Measurements from ENCODE around the gene OR51F2. TPM values are rescaled to one million over a fixed set of nuclear protein-coding genes. Genes with fewer than 3 reads are reported as not detected.
"Not testable (repeated sequence)": the region's sequence is repeated elsewhere in the genome, so short reads cannot be mapped to it uniquely, and the experiment has no call there.

The OR51F2 gene
- total and polyA plus RNA-seq, 4 donors, result not detected

DNA sequence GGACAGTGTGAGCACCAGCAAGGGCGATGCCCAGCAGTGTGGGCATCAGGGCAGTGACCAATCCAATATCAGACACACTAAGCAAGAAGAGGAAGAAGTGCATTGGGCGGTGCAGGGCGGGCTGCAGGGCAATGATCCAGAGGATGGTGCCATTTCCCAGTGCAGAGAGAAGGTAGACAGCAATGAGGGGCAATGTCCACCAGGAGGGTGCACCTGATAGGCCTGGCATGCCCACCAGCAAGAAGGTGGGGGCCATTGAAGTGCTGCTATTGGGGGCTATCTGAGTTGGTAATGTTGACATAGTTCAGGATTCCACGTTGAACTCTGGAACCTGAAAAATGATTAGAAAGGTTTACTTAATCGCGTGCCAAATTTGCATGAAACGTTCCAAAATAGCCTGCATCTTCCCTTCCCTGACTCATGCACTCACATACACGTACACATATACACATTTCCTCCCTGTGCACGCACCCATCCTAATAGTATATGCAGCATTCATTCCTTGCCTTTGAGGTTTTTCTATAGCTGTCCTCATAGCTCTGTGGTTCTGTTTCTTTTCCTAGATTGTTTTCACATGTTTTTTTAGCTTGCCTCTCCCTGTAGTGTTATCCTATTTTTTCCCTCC is 27.9 kb downstream of the OR51F2 start, which contains the start of gene OR51S1:
Gene OR51S1, minus strand, starts transcription at position 301 of the 625 bp plus-strand sequence. Its CDS starts 0 bp downstream, at position 301.
- no peak within 1 kb of the TSS for H3K27ac ChIP-seq (ENCODE audit: low read depth in 1 of 2, low read length in 2 of 2)
- DNase-seq (ENCODE audit: low spot score), result no peak
- no peak within 1 kb of the TSS for H3K9ac ChIP-seq (ENCODE audit: low read depth in 1 of 2, low read length in 2 of 2)
- H3K27me3 ChIP-seq (ENCODE audit: control insufficient read depth in 4 of 4, insufficient read depth in 4 of 4, low read length in 3 of 4), result peaks cover 0 to 2% (median 0%) of the 10 kb centered on the region in 4 donors
- H3K9me3 ChIP-seq (ENCODE audit: control insufficient read depth in 4 of 4, low read length in 3 of 4), result no peaks in the 10 kb centered on the region
- TF ChIP-seq SP1 (IDR thresholded peaks at IDR 0.05), result no peak
- TF ChIP-seq HNF4A (conservative IDR thresholded peaks at IDR 0.05), result peak in 1 of 2 donors; percentile 15
- WGBS, result 48% methylated on average over 9 of the region's 9 CpGs
- peaks cover 0 to 12% (median 0%) of the 10 kb centered on the region in 4 donors for H3K4me1 ChIP-seq (ENCODE audit: control insufficient read depth in 4 of 4, insufficient read depth in 4 of 4, low read length in 3 of 4)
- no peaks in the 10 kb centered on the region for H3K36me3 ChIP-seq (ENCODE audit: control insufficient read depth in 4 of 4, insufficient read depth in 3 of 4, low read depth in 1 of 4, low read length in 3 of 4)
- H3K4me3 ChIP-seq (ENCODE audit: low read depth in 1 of 3, low read length in 3 of 3), result no peak within 1 kb of the TSS

DNA sequence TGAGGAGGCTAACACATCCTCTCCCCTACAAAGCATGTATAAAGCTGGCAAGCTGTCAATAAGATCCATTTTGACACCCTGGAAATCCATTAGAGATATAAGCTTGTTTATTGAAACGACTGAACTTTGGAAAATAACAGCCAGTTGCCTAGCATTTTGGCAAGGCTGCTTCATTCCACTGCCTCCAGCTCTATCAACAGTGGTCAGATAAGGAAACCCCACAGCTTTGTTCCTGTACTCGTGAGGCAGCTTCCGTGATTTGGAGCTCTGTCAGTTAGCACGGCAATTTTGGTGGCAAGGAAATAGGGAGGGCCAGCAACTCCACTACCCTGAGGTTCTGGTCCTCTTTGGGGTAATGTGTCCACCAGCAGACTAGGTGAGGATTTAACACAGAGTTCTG is 29.9 kb downstream of the OR51F2 start:
- 6% methylated on average over 4 of the region's 4 CpGs for WGBS
- H3K4me1 ChIP-seq (ENCODE audit: control insufficient read depth in 4 of 4, insufficient read depth in 4 of 4, low read length in 3 of 4), result peaks cover 0 to 12% (median 0%) of the 10 kb centered on the region in 4 donors
- H3K4me3 ChIP-seq (ENCODE audit: low read depth in 1 of 3, low read length in 3 of 3), result no peak overlapping the region
- peaks cover 0 to 2% (median 0%) of the 10 kb centered on the region in 4 donors for H3K27me3 ChIP-seq (ENCODE audit: control insufficient read depth in 4 of 4, insufficient read depth in 4 of 4, low read length in 3 of 4)
- TF ChIP-seq HNF4G (IDR thresholded peaks at IDR 0.05) (no peak), FOXA2 (IDR thresholded peaks at IDR 0.05) (no peak), JUND (IDR thresholded peaks at IDR 0.05) (no peak), RAD21 (IDR thresholded peaks at IDR 0.05) (no peak), FOXA1 (IDR thresholded peaks at IDR 0.05) (no peak), HNF4A (conservative IDR thresholded peaks at IDR 0.05) (no peak), YY1 (IDR thresholded peaks at IDR 0.05) (no peak)
- TF ChIP-seq, protein P1, sequence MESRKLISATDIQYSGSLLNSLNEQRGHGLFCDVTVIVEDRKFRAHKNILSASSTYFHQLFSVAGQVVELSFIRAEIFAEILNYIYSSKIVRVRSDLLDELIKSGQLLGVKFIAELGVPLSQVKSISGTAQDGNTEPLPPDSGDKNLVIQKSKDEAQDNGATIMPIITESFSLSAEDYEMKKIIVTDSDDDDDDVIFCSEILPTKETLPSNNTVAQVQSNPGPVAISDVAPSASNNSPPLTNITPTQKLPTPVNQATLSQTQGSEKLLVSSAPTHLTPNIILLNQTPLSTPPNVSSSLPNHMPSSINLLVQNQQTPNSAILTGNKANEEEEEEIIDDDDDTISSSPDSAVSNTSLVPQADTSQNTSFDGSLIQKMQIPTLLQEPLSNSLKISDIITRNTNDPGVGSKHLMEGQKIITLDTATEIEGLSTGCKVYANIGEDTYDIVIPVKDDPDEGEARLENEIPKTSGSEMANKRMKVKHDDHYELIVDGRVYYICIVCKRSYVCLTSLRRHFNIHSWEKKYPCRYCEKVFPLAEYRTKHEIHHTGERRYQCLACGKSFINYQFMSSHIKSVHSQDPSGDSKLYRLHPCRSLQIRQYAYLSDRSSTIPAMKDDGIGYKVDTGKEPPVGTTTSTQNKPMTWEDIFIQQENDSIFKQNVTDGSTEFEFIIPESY (IDR thresholded peaks at IDR 0.05), result no peak
- no peak overlapping the region for H3K9ac ChIP-seq (ENCODE audit: low read depth in 1 of 2, low read length in 2 of 2)
- no peak for DNase-seq (ENCODE audit: low spot score)
- no peaks in the 10 kb centered on the region for H3K9me3 ChIP-seq (ENCODE audit: control insufficient read depth in 4 of 4, low read length in 3 of 4)
- H3K36me3 ChIP-seq (ENCODE audit: control insufficient read depth in 4 of 4, insufficient read depth in 3 of 4, low read depth in 1 of 4, low read length in 3 of 4), result no peaks in the 10 kb centered on the region
- no peak overlapping the region for H3K27ac ChIP-seq (ENCODE audit: low read depth in 1 of 2, low read length in 2 of 2)

DNA sequence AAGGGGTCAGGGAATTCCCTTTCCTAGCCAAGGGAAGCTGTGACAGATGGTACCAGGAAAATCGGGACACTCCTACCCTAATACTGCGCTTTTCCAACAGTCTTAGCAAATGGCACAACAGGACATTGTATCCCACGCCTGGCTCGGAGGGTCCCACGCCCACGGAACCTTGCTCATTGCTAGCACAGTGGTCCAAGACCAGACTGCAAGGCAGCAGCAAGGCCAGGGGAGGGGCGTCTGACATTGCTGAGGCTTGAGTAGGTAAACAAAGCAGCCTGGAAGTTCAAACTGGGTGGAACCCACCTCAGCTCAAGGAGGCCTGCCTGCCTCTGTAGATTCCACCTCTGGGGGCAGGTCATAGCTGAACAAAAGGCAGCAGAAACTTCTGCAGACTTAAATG is 33.2 kb downstream of the OR51F2 start:
- H3K4me1 ChIP-seq (ENCODE audit: control insufficient read depth in 4 of 4, insufficient read depth in 4 of 4, low read length in 3 of 4); H3K9ac ChIP-seq (ENCODE audit: low read depth in 1 of 2, low read length in 2 of 2); DNase-seq (ENCODE audit: low spot score); H3K27me3 ChIP-seq (ENCODE audit: control insufficient read depth in 4 of 4, insufficient read depth in 4 of 4, low read length in 3 of 4); H3K4me3 ChIP-seq (ENCODE audit: low read depth in 1 of 3, low read length in 3 of 3); H3K27ac ChIP-seq (ENCODE audit: low read depth in 1 of 2, low read length in 2 of 2); H3K36me3 ChIP-seq (ENCODE audit: control insufficient read depth in 4 of 4, insufficient read depth in 3 of 4, low read depth in 1 of 4, low read length in 3 of 4); H3K9me3 ChIP-seq (ENCODE audit: control insufficient read depth in 4 of 4, low read length in 3 of 4): not testable (repeated sequence)
- 80% methylated on average over 7 of the region's 7 CpGs for WGBS

DNA sequence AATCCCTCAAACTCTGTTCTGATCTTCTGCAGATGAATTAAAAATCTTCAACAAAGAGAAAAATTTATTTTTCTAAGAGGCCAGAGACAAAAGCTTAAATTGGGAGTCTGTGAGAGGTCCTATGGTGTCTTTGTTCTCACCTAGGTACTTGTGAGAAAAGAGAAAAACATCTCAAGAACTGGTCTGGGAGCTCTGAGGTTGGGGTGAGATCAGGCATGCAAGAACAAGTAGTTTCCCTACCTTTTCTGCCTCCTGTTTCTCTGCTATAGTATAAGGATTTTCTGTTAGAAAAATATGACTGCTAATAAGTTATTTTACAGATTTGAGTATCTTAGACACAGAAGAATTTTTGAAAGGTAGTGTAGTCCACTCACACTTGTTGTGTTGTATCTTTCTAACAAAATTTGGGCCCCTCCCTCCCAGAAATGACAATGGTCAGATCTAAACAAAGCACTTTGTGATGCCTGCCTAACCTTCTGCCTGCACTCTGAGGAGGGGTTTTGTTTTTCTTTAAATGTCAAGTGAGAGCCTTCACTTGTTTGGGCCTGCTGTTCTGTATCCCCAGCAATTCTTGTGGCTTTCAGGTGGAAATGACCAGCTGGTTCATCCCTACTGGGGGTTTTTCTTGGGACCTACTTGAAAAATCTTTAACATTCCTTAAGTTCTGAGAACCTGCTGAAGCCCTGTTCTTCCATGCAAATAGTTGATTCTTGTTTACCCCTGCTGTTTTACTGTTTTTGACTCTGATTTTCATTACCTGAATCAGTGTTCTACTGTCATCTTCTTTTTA is 41.5 kb downstream of the OR51F2 start:
- H3K27me3 ChIP-seq (ENCODE audit: control insufficient read depth in 4 of 4, insufficient read depth in 4 of 4, low read length in 3 of 4), result no peaks in the 10 kb centered on the region
- no peak overlapping the region for H3K27ac ChIP-seq (ENCODE audit: low read depth in 1 of 2, low read length in 2 of 2)
- H3K4me3 ChIP-seq (ENCODE audit: low read depth in 1 of 3, low read length in 3 of 3), result no peak overlapping the region
- no peaks in the 10 kb centered on the region for H3K36me3 ChIP-seq (ENCODE audit: control insufficient read depth in 4 of 4, insufficient read depth in 3 of 4, low read depth in 1 of 4, low read length in 3 of 4)
- no peaks in the 10 kb centered on the region for H3K4me1 ChIP-seq (ENCODE audit: control insufficient read depth in 4 of 4, insufficient read depth in 4 of 4, low read length in 3 of 4)
- no peak for DNase-seq (ENCODE audit: low spot score)
- no peak for TF ChIP-seq HNF4G (IDR thresholded peaks at IDR 0.05)
- no peak for TF ChIP-seq SP1 (IDR thresholded peaks at IDR 0.05)
- H3K9me3 ChIP-seq (ENCODE audit: control insufficient read depth in 4 of 4, low read length in 3 of 4), result no peaks in the 10 kb centered on the region
- H3K9ac ChIP-seq (ENCODE audit: low read depth in 1 of 2, low read length in 2 of 2), result no peak overlapping the region
